Activated naive CD4-positive, alpha-beta T cell treated with anti-CD3 and anti-CD28 coated beads for 36 hours (primary cell): ENCODE data around the gene ST3GAL3. TPM values are rescaled to one million over a fixed set of nuclear protein-coding genes. Genes with fewer than 3 reads are reported as not detected.

Experiments
- CTCF ChIA-PET: fragments of 350-600 bp; sonication (Branson Sonifier 250); formaldehyde crosslinking; loops from one replicate; lab custom pipeline; 2021; ENCODE audit warnings: antibody characterized with exemption; lab: Charles Lee
- DNase-seq: peaks from one replicate; pipeline ENCODE4 v3.0.0-alpha.2; 2020
- H3K27ac Mint-ChIP-seq: one replicate; pipeline ENCODE4 v1.8.0; 2021; ENCODE audit warnings: mild to moderate bottlenecking, mixed read lengths
- H3K27me3 Mint-ChIP-seq: one replicate; pipeline ENCODE4 v1.8.0; 2021; ENCODE audit warnings: low read depth, mixed read lengths
- H3K36me3 Mint-ChIP-seq: one replicate; pipeline ENCODE4 v1.8.0; 2021; ENCODE audit warnings: low read depth, mixed read lengths
- H3K4me1 Mint-ChIP-seq: one replicate; pipeline ENCODE4 v1.8.0; 2021; ENCODE audit warnings: low read depth, mixed read lengths
- H3K4me3 Mint-ChIP-seq: one replicate; pipeline ENCODE4 v1.8.0; 2021; ENCODE audit warnings: mild to moderate bottlenecking, moderate library complexity, mixed read lengths
- H3K9me3 Mint-ChIP-seq: one replicate; pipeline ENCODE4 v1.8.0; 2021; ENCODE audit warnings: mixed read lengths
- intact Hi-C: fragments of 100-400 bp; cut with micrococcal nuclease; formaldehyde crosslinking; loops from one replicate; pipeline ENCODE4 v1.15.1; 2023
- total RNA-seq, 2 experiments: library from RNA; stranded (reverse); gene quantifications; one replicate each; pipeline ENCODE4 v1.2.3, GENCODE V29; 2021

Gene ST3GAL3
- total RNA-seq, 2 experiments from 2014 or later: 14.2 to 17.8 TPM

- H3K36me3 Mint-ChIP-seq: peaks cover 4% of the 10 kb centered on the region
- DNase-seq: no peak
- no peaks in the 10 kb centered on the region for H3K9me3 Mint-ChIP-seq
- CTCF ChIA-PET: interaction anchor here (1.0 kb wide), 1 partner anchor 15 kb away, joined by 4 read pairs; no protein-coding TSS in a partner anchor
- no peaks in the 10 kb centered on the region for H3K27me3 Mint-ChIP-seq
- H3K27ac Mint-ChIP-seq: no peak overlapping the region
- H3K4me3 Mint-ChIP-seq: no peak overlapping the region
- H3K4me1 Mint-ChIP-seq: peaks cover 2% of the 10 kb centered on the region
- intact Hi-C loops: no loop called here
Measured at GRCh38 chr1:43731867-43732531, 24.7 kb downstream of the ST3GAL3 start.

GRCh38 chr1:43736819-43737218 is 29.5 kb downstream of the ST3GAL3 start:
- CTCF ChIA-PET: interaction anchor here (0.8 kb wide), 1 partner anchor 125 kb away, joined by 4 read pairs; no protein-coding TSS in a partner anchor
- peaks cover 2% of the 10 kb centered on the region for H3K4me1 Mint-ChIP-seq
- H3K27me3 Mint-ChIP-seq: no peaks in the 10 kb centered on the region
- intact Hi-C loops: no loop called here
- peaks cover 5% of the 10 kb centered on the region for H3K36me3 Mint-ChIP-seq
- no peaks in the 10 kb centered on the region for H3K9me3 Mint-ChIP-seq
- DNase-seq: no peak
- H3K4me3 Mint-ChIP-seq: no peak overlapping the region
- H3K27ac Mint-ChIP-seq: no peak overlapping the region

- intact Hi-C loops: no loop called here
- no peaks in the 10 kb centered on the region for H3K4me1 Mint-ChIP-seq
Measured at GRCh38 chr1:43742026-43742425, 34.7 kb downstream of the ST3GAL3 start.

GRCh38 chr1:43743206-43743605 is 35.9 kb downstream of the ST3GAL3 start:
- CTCF ChIA-PET: no interaction called here
- no peaks in the 10 kb centered on the region for H3K4me1 Mint-ChIP-seq
- no peak overlapping the region for H3K4me3 Mint-ChIP-seq
- no peaks in the 10 kb centered on the region for H3K27me3 Mint-ChIP-seq
- H3K36me3 Mint-ChIP-seq: peaks cover 14% of the 10 kb centered on the region
- H3K9me3 Mint-ChIP-seq: no peaks in the 10 kb centered on the region
- no peak for DNase-seq
- no peak overlapping the region for H3K27ac Mint-ChIP-seq
- intact Hi-C loops: no loop called here

More at GRCh38 chr1:43742026-43742425, 34.7 kb downstream of the ST3GAL3 start:
- no peaks in the 10 kb centered on the region for H3K27me3 Mint-ChIP-seq
- peaks cover 14% of the 10 kb centered on the region for H3K36me3 Mint-ChIP-seq
- H3K4me3 Mint-ChIP-seq: no peak overlapping the region
- CTCF ChIA-PET: no interaction called here
- DNase-seq: no peak
- no peak overlapping the region for H3K27ac Mint-ChIP-seq
- H3K9me3 Mint-ChIP-seq: no peaks in the 10 kb centered on the region

GRCh38 chr1:43747736-43748135 is 40.4 kb downstream of the ST3GAL3 start:
- H3K36me3 Mint-ChIP-seq: peaks cover 11% of the 10 kb centered on the region
- no peaks in the 10 kb centered on the region for H3K4me1 Mint-ChIP-seq
- no peak overlapping the region for H3K4me3 Mint-ChIP-seq
- H3K27me3 Mint-ChIP-seq: no peaks in the 10 kb centered on the region
- intact Hi-C loops: no loop called here
- no peak for DNase-seq
- CTCF ChIA-PET: no interaction called here
- H3K9me3 Mint-ChIP-seq: no peaks in the 10 kb centered on the region
- no peak overlapping the region for H3K27ac Mint-ChIP-seq

GRCh38 chr1:43750083-43750482 is 42.7 kb downstream of the ST3GAL3 start:
- Mint-ChIP-seq H3K36me3 (peaks cover 7% of the 10 kb centered on the region), H3K27ac (no peak overlapping the region), H3K27me3 (no peaks in the 10 kb centered on the region), H3K4me3 (no peak overlapping the region), H3K4me1 (no peaks in the 10 kb centered on the region), H3K9me3 (no peaks in the 10 kb centered on the region)
- intact Hi-C loops: no loop called here
- DNase-seq: no peak
- CTCF ChIA-PET: interaction anchor here (2.1 kb wide), 1 partner anchor 13 kb away, joined by 9 read pairs; no protein-coding TSS in a partner anchor

- no peak overlapping the region for H3K27ac Mint-ChIP-seq
- H3K9me3 Mint-ChIP-seq: no peaks in the 10 kb centered on the region
- H3K27me3 Mint-ChIP-seq: no peaks in the 10 kb centered on the region
- H3K4me3 Mint-ChIP-seq: no peak overlapping the region
- CTCF ChIA-PET: interaction anchor here (2.8 kb wide), 1 partner anchor 181 kb away, joined by 9 read pairs; the partner anchor contains the start of gene ARTN
- intact Hi-C loops: no loop called here
- no peaks in the 10 kb centered on the region for H3K36me3 Mint-ChIP-seq
- H3K4me1 Mint-ChIP-seq: no peaks in the 10 kb centered on the region
- DNase-seq: no peak
Measured at GRCh38 chr1:43753422-43753821, 46.1 kb downstream of the ST3GAL3 start.

- CTCF ChIA-PET: interaction anchor here (1.4 to 2.8 kb wide), 2 partner anchors 9 to 179 kb away, joined by 5 to 9 read pairs; partner anchors contain the start of gene ARTN
- intact Hi-C loops: no loop called here
- no peaks in the 10 kb centered on the region for H3K27me3 Mint-ChIP-seq
- H3K4me1 Mint-ChIP-seq: no peaks in the 10 kb centered on the region
- H3K4me3 Mint-ChIP-seq: no peak overlapping the region
- H3K36me3 Mint-ChIP-seq: no peaks in the 10 kb centered on the region
- no peak overlapping the region for H3K27ac Mint-ChIP-seq
- H3K9me3 Mint-ChIP-seq: no peaks in the 10 kb centered on the region
- no peak for DNase-seq
Measured at GRCh38 chr1:43754892-43755291, 47.6 kb downstream of the ST3GAL3 start.

GRCh38 chr1:43757343-43758053 is 50.2 kb downstream of the ST3GAL3 start:
- Mint-ChIP-seq H3K27ac (no peak overlapping the region), H3K27me3 (no peaks in the 10 kb centered on the region), H3K4me3 (no peak overlapping the region), H3K4me1 (no peaks in the 10 kb centered on the region), H3K9me3 (no peaks in the 10 kb centered on the region), H3K36me3 (no peaks in the 10 kb centered on the region)
- no peak for DNase-seq
- CTCF ChIA-PET: interaction anchor here (0.7 kb wide), 1 partner anchor 136 kb away, joined by 3 read pairs; no protein-coding TSS in a partner anchor
- intact Hi-C loops: no loop called here

- H3K27ac Mint-ChIP-seq: no peak overlapping the region
- H3K27me3 Mint-ChIP-seq: no peaks in the 10 kb centered on the region
- no peaks in the 10 kb centered on the region for H3K36me3 Mint-ChIP-seq
- DNase-seq: no peak
- CTCF ChIA-PET: interaction anchor here (0.6 to 1.2 kb wide), 3 partner anchors 12 to 174 kb away, joined by 3 to 8 read pairs (median 3); no protein-coding TSS in a partner anchor
- no peaks in the 10 kb centered on the region for H3K4me1 Mint-ChIP-seq
- no peaks in the 10 kb centered on the region for H3K9me3 Mint-ChIP-seq
- intact Hi-C loops: no loop called here
- H3K4me3 Mint-ChIP-seq: no peak overlapping the region
Measured at GRCh38 chr1:43760745-43761317, 53.5 kb downstream of the ST3GAL3 start.

- Mint-ChIP-seq H3K36me3 (no peaks in the 10 kb centered on the region), H3K27me3 (no peaks in the 10 kb centered on the region), H3K4me1 (no peaks in the 10 kb centered on the region), H3K9me3 (no peaks in the 10 kb centered on the region), H3K27ac (no peak overlapping the region), H3K4me3 (no peak overlapping the region)
- intact Hi-C loops: loop anchor here (1.0 kb wide), 5 partner anchors 171 to 284 kb away; partner anchors contain the start of gene IPO13
- CTCF ChIA-PET: interaction anchor here (0.6 to 9.6 kb wide), 34 partner anchors 9 to 923 kb away, joined by 3 to 246 read pairs (median 4); partner anchors contain the start of genes ARTN, ATP6V0B, IPO13 and SLC6A9
- peak; percentile 68 for DNase-seq
Measured at GRCh38 chr1:43763497-43763973, 56.2 kb downstream of the ST3GAL3 start.

- Mint-ChIP-seq H3K27ac (no peak overlapping the region), H3K9me3 (no peaks in the 10 kb centered on the region), H3K36me3 (no peaks in the 10 kb centered on the region), H3K4me3 (no peak overlapping the region), H3K27me3 (no peaks in the 10 kb centered on the region), H3K4me1 (peaks cover 5% of the 10 kb centered on the region)
- intact Hi-C loops: no loop called here
- CTCF ChIA-PET: interaction anchor here (0.6 to 9.6 kb wide), 15 partner anchors 8 to 284 kb away, joined by 3 to 246 read pairs (median 6); partner anchors contain the start of genes ARTN and IPO13
- DNase-seq: no peak
Measured at GRCh38 chr1:43764581-43764980, 57.2 kb downstream of the ST3GAL3 start.
